HepG2 (cell line): Measurements from ENCODE around the gene RTEL1. TPM values are rescaled to one million over a fixed set of nuclear protein-coding genes. Genes with fewer than 3 reads are reported as not detected.

Experiments
- AKAP8 ChIP-seq: sonication (generic); formaldehyde crosslinking; IDR thresholded peaks from 2 replicates; pipeline ENCODE4 v1.5.1; 2020; ENCODE audit warnings: mild to moderate bottlenecking, missing genetic modification reagents
- BRD4 ChIP-seq: sonication (generic); formaldehyde crosslinking; IDR thresholded peaks from 2 replicates; pipeline ENCODE4 v1.4.0; 2020; ENCODE audit warnings: missing genetic modification reagents
- FOSL1 ChIP-seq: sonication (generic); formaldehyde crosslinking; IDR thresholded peaks from 2 replicates; pipeline ENCODE4 v1.9.0; 2021; ENCODE audit warnings: missing genetic modification reagents, borderline replicate concordance
- GABPB1 ChIP-seq: IDR thresholded peaks from 2 replicates; pipeline ENCODE4 v1.6.1; 2016; ENCODE audit warnings: mild to moderate bottlenecking, missing genetic modification reagents, moderate library complexity, missing compliant biosample characterization
- GZF1 ChIP-seq: sonication (generic); formaldehyde crosslinking; IDR thresholded peaks from 2 replicates; pipeline ENCODE4 v1.5.1; 2020; ENCODE audit warnings: mild to moderate bottlenecking, missing genetic modification reagents
- HDAC2 ChIP-seq: sonication (generic); formaldehyde crosslinking; IDR thresholded peaks from 2 replicates; pipeline ENCODE4 v1.4.0; 2020; ENCODE audit warnings: missing genetic modification reagents
- HHEX ChIP-seq: IDR thresholded peaks from 2 replicates; pipeline ENCODE4 v1.6.1; 2016; ENCODE audit warnings: control low read depth
- LRRFIP1 ChIP-seq: sonication (generic); formaldehyde crosslinking; conservative IDR thresholded peaks from 2 replicates; pipeline ENCODE4 v1.4.0; 2020; ENCODE audit warnings: missing genetic modification reagents
- MAZ ChIP-seq, 2 experiments: sonication (generic) in 1 of 2; formaldehyde crosslinking in 1 of 2; IDR thresholded peaks; 2 replicates each; pipeline versions ENCODE4 v1.5.0 to v1.6.1; 2012 to 2020; ENCODE audit warnings: low read depth in 2 of 2, mild to moderate bottlenecking in 2 of 2, borderline replicate concordance in 1 of 2, improper control_type of control experiment in 1 of 2, low read length in 1 of 2, missing genetic modification reagents in 1 of 2, moderate library complexity in 1 of 2
- MEF2D ChIP-seq: sonication (generic); formaldehyde crosslinking; IDR thresholded peaks from 2 replicates; pipeline ENCODE4 v1.5.1; 2020; ENCODE audit warnings: mild to moderate bottlenecking, missing genetic modification reagents
- SALL1 ChIP-seq: sonication (generic); formaldehyde crosslinking; IDR thresholded peaks from 2 replicates; pipeline ENCODE4 v1.8.0; 2022; ENCODE audit warnings: mild to moderate bottlenecking, missing genetic modification reagents
- SP1 ChIP-seq, 2 experiments: fragments of 450-650 bp in 1 of 2; sonication (generic) in 1 of 2; formaldehyde crosslinking in 1 of 2; IDR thresholded peaks; 2 replicates each; pipeline versions ENCODE4 v1.4.0 to v1.6.1; 2016 to 2020; ENCODE audit warnings: missing genetic modification reagents in 1 of 2
- ZBED4 ChIP-seq: sonication (generic); formaldehyde crosslinking; IDR thresholded peaks from 2 replicates; pipeline ENCODE4 v1.4.0; 2020; ENCODE audit warnings: missing genetic modification reagents, borderline replicate concordance
- ZNF326 ChIP-seq: sonication (generic); formaldehyde crosslinking; IDR thresholded peaks from 2 replicates; pipeline ENCODE4 v1.4.0; 2020; ENCODE audit warnings: missing genetic modification reagents, borderline replicate concordance
- ZNF451 ChIP-seq: sonication (generic); formaldehyde crosslinking; IDR thresholded peaks from 2 replicates; pipeline ENCODE4 v1.5.0; 2020; ENCODE audit warnings: mild to moderate bottlenecking, missing genetic modification reagents
- ZNF772 ChIP-seq: sonication (generic); formaldehyde crosslinking; IDR thresholded peaks from 2 replicates; pipeline ENCODE4 v1.5.0; 2020; ENCODE audit warnings: mild to moderate bottlenecking, missing genetic modification reagents
- ZNF839 ChIP-seq: sonication (generic); formaldehyde crosslinking; IDR thresholded peaks from 2 replicates; pipeline ENCODE4 v1.4.0; 2020; ENCODE audit warnings: missing genetic modification reagents, mild to moderate bottlenecking, borderline replicate concordance
- polyA plus RNA-seq, 8 experiments: library from polyadenylated mRNA; depleted of rRNA in 3 of 8; stranded (reverse) in 7 of 8; unstranded in 1 of 8; fragments of >200 nt; fragmentation: Illumina TruSeq in 4 of 8; extraction: Trizol in 4 of 8; gene quantifications; 2 replicates each; pipeline versions ENCODE4 v1.2.1 to v1.2.3, GENCODE V29; 2011 to 2016; ENCODE audit warnings: low read depth in 4 of 8, missing spikeins in 1 of 8, mixed read lengths in 1 of 8; ENCODE audit not compliant: insufficient read depth in 1 of 8
- total RNA-seq, 5 experiments: library from RNA; depleted of rRNA; stranded (reverse); fragments of >200 nt; fragmentation: Illumina TruSeq; extraction: Trizol; gene quantifications; 2 replicates each; pipeline ENCODE4 v1.2.3, GENCODE V29; 2016; ENCODE audit warnings: low read depth in 1 of 5
- TF ChIP-seq, protein P1 (sequence below): sonication (generic); formaldehyde crosslinking; IDR thresholded peaks from 2 replicates; pipeline ENCODE4 v1.9.0; 2022; ENCODE audit warnings: missing genetic modification reagents, mild to moderate bottlenecking, borderline replicate concordance

Gene RTEL1
- total and polyA plus RNA-seq, 2 of the 13 experiments (the other 11 are each of a cell fraction or from before 2014, with no cell fraction given), result 21.8 to 36.4 TPM

- TF ChIP-seq ZBED4 (CRISPR knock-in tag) (no peak), SALL1 (peak; percentile 55; the same call in 1 of the 2 replicates), MAZ (IDR thresholded peaks at IDR 0.05; ENCODE audit: borderline replicate concordance, low read depth, low read length) (no peak; the same call in 1 of the 2 replicates), MAZ (CRISPR knock-in tag; IDR thresholded peaks at IDR 0.05; ENCODE audit: low read depth) (peak; percentile 57), ZNF326 (CRISPR knock-in tag) (peak; percentile 75), MEF2D (CRISPR knock-in tag) (peak; percentile 65; the same call in 1 of the 2 replicates), ZNF772 (CRISPR knock-in tag) (peak; percentile 89; the same call in 1 of the 2 replicates), HDAC2 (CRISPR knock-in tag) (0 out of 2 replicates have a peak, but pooled peaks have one; percentile 32), ZNF839 (CRISPR knock-in tag) (0 out of 2 replicates have a peak, but pooled peaks have one; percentile 28), AKAP8 (CRISPR knock-in tag) (peak; percentile 100), ZNF451 (CRISPR knock-in tag) (0 out of 2 replicates have a peak, but pooled peaks have one; percentile 42), HHEX (CRISPR knock-in tag) (0 out of 2 replicates have a peak, but pooled peaks have one; percentile 4), FOSL1 (CRISPR knock-in tag) (0 out of 2 replicates have a peak, but pooled peaks have one; percentile 6), GABPB1 (CRISPR knock-in tag) (peak; percentile 54; the same call in 1 of the 2 replicates), LRRFIP1 (CRISPR knock-in tag) (no peak), BRD4 (CRISPR knock-in tag) (0 out of 2 replicates have a peak, but pooled peaks have one; percentile 40), GZF1 (CRISPR knock-in tag) (peak; percentile 76; the same call in 1 of the 2 replicates), SP1 (IDR thresholded peaks at IDR 0.05) (no peak), SP1 (CRISPR knock-in tag; IDR thresholded peaks at IDR 0.05) (peak; percentile 42)
- TF ChIP-seq, protein P1, sequence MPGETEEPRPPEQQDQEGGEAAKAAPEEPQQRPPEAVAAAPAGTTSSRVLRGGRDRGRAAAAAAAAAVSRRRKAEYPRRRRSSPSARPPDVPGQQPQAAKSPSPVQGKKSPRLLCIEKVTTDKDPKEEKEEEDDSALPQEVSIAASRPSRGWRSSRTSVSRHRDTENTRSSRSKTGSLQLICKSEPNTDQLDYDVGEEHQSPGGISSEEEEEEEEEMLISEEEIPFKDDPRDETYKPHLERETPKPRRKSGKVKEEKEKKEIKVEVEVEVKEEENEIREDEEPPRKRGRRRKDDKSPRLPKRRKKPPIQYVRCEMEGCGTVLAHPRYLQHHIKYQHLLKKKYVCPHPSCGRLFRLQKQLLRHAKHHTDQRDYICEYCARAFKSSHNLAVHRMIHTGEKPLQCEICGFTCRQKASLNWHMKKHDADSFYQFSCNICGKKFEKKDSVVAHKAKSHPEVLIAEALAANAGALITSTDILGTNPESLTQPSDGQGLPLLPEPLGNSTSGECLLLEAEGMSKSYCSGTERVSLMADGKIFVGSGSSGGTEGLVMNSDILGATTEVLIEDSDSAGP, result peak; percentile 66
These were observed 38.7 kb downstream of the RTEL1 start, which contains the start of gene TNFRSF6B (continued) for GRCh38 chr20:63696628-63697356.
